Adrenal gland (tissue), 5 donors: Measurements from ENCODE around the gene ATOSA.

ENCODE experiments used
- CTCF ChIP-seq, 6 experiments: fragments of 450-650 bp in 4 of 6; fragments of 200-600 bp in 2 of 6; sonication (generic) in 1 of 6; IDR thresholded peaks; 1 replicate in 5 of 6; 2 replicates in 1 of 6; pipeline versions ENCODE4 v1.5.1 to v1.8.0; 2016 to 2021; ENCODE audit warnings: antibody characterized with exemption in 6 of 6, mild to moderate bottlenecking in 2 of 6, moderate library complexity in 1 of 6
- POLR2A ChIP-seq, 2 donors: fragments of 450-650 bp; IDR thresholded peaks; one replicate each; pipeline ENCODE4 v1.6.1; 2017; ENCODE audit warnings: antibody characterized with exemption in 2 of 2, mild to moderate bottlenecking in 2 of 2, moderate library complexity in 1 of 2
- donor health status: DM: no; HTN: no; CAD: no.

GRCh38 chr15:52683580-52683979 is 4.4 kb upstream of the ATOSA start:
- TF ChIP-seq POLR2A (IDR thresholded peaks at IDR 0.05) (no peak), CTCF (IDR thresholded peaks at IDR 0.05) (no peak)
